Measurements from ENCODE around the gene SPATA46.
"Not testable (repeated sequence)": the region's sequence is repeated elsewhere in the genome, so short reads cannot be mapped to it uniquely, and the experiment has no call there.

The SPATA46 gene

GRCh38 chr1:162376691-162377090 lies at the start of gene SPATA46:
Gene SPATA46, minus strand, starts transcription at chr1:162376854. Its CDS starts 64 bp downstream, at chr1:162376790.
- DNase-seq: no peak

GRCh38 chr1:162422662-162423375 lies 46.2 kb upstream of the SPATA46 start:
- DNase-seq: no peak

GRCh38 chr1:162421258-162422164 lies 44.9 kb upstream of the SPATA46 start:
- DNase-seq: no peak

GRCh38 chr1:162420120-162420519 lies 43.5 kb upstream of the SPATA46 start:
- no peak for DNase-seq

- DNase-seq: not testable (repeated sequence)
Observed at GRCh38 chr1:162419450-162419931, 42.8 kb upstream of the SPATA46 start.

GRCh38 chr1:162418584-162418983 lies 41.9 kb upstream of the SPATA46 start:
- DNase-seq: not testable (repeated sequence)

GRCh38 chr1:162417650-162418049 lies 41.0 kb upstream of the SPATA46 start:
- no peak for DNase-seq

GRCh38 chr1:162416909-162417308 lies 40.3 kb upstream of the SPATA46 start:
- no peak for DNase-seq

- no peak for DNase-seq
Observed at GRCh38 chr1:162416215-162416614, 39.6 kb upstream of the SPATA46 start.

- no peak for DNase-seq
Observed at GRCh38 chr1:162412002-162412401, 35.3 kb upstream of the SPATA46 start, which contains the start of gene SH2D1B. Gene SH2D1B, minus strand, starts transcription at chr1:162412136. Its CDS starts 120 bp downstream, at chr1:162412016.

- no peak for DNase-seq
Observed at GRCh38 chr1:162407539-162407938, 30.9 kb upstream of the SPATA46 start.

GRCh38 chr1:162406811-162407210 lies 30.2 kb upstream of the SPATA46 start:
- DNase-seq: no peak

- DNase-seq: no peak
Observed at GRCh38 chr1:162405800-162406199, 29.1 kb upstream of the SPATA46 start.

GRCh38 chr1:162404550-162405160 lies 28.0 kb upstream of the SPATA46 start:
- DNase-seq: no peak

GRCh38 chr1:162400790-162401355 lies 24.2 kb upstream of the SPATA46 start:
- DNase-seq: no peak

GRCh38 chr1:162398999-162399580 lies 22.4 kb upstream of the SPATA46 start:
- no peak for DNase-seq

GRCh38 chr1:162397943-162398560 lies 21.4 kb upstream of the SPATA46 start:
- DNase-seq: no peak

GRCh38 chr1:162397039-162397448 lies 20.4 kb upstream of the SPATA46 start:
- no peak for DNase-seq

GRCh38 chr1:162396201-162396906 lies 19.7 kb upstream of the SPATA46 start:
- no peak for DNase-seq

- DNase-seq: peak; percentile 66
Observed at GRCh38 chr1:162391790-162392563, 15.3 kb upstream of the SPATA46 start.

All from NCI-H524 treated with DMSO at 0.1 percent for 48 hours (cell line).